Prostate gland (tissue), 2 donors: Measurements from ENCODE around the gene RIT1.

Experiments used
- POLR2A ChIP-seq: fragments of 450-650 bp; IDR thresholded peaks from one replicate; pipeline ENCODE4 v1.6.1; 2016; ENCODE audit warnings: antibody characterized with exemption, mild to moderate bottlenecking
- TF ChIP-seq, protein P1 (sequence below), 4 experiments: fragments of 200-600 bp in 2 of 4; fragments of 450-650 bp in 2 of 4; sonication (generic) in 2 of 4; IDR thresholded peaks; 1 replicate in 3 of 4; 2 replicates in 1 of 4; pipeline ENCODE4 v1.5.1; 2016 to 2019; ENCODE audit warnings: antibody characterized with exemption in 4 of 4, mild to moderate bottlenecking in 2 of 4, moderate library complexity in 2 of 4

DNA sequence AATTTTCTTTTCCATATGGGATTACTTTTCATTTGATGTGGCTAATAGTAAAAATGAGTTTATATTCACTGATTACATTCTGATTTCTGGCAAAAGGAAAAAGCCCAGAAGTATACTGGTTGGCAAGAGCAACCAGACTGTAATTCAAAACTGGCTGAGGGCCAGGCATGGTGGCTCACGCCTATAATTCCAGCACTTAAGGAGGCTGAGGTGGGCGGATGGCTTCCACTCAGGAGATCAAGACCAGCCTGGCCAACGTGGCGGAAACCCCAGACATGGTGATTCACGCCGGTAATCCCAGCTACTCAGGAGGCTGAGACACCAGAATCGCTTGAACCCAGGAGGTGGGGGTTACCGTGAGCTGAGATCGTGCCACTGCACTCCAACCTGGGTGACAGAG, 37.3 kb downstream of the RIT1 start:
- TF ChIP-seq, protein P1, sequence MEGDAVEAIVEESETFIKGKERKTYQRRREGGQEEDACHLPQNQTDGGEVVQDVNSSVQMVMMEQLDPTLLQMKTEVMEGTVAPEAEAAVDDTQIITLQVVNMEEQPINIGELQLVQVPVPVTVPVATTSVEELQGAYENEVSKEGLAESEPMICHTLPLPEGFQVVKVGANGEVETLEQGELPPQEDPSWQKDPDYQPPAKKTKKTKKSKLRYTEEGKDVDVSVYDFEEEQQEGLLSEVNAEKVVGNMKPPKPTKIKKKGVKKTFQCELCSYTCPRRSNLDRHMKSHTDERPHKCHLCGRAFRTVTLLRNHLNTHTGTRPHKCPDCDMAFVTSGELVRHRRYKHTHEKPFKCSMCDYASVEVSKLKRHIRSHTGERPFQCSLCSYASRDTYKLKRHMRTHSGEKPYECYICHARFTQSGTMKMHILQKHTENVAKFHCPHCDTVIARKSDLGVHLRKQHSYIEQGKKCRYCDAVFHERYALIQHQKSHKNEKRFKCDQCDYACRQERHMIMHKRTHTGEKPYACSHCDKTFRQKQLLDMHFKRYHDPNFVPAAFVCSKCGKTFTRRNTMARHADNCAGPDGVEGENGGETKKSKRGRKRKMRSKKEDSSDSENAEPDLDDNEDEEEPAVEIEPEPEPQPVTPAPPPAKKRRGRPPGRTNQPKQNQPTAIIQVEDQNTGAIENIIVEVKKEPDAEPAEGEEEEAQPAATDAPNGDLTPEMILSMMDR (IDR thresholded peaks at IDR 0.05) = no peak
- no peak for TF ChIP-seq POLR2A
